Nephron (organoid): ENCODE results near the gene CACNA2D4.

ENCODE experiments used
- H3K27ac Mint-ChIP-seq, 3 experiments: 2 replicates each; pipeline ENCODE4 v1.8.0; 2020; ENCODE audit warnings: mixed read lengths in 3 of 3, mild to moderate bottlenecking in 2 of 3, moderate library complexity in 1 of 3
- H3K27me3 Mint-ChIP-seq: 2 replicates; pipeline ENCODE4 v1.8.0; 2021; ENCODE audit warnings: low read depth, mild to moderate bottlenecking, moderate library complexity, mixed read lengths
- H3K36me3 Mint-ChIP-seq: 2 replicates; pipeline ENCODE4 v1.8.0; 2020; ENCODE audit warnings: low read depth, mixed read lengths
- H3K4me1 Mint-ChIP-seq: 2 replicates; pipeline ENCODE4 v1.8.0; 2020; ENCODE audit warnings: mixed read lengths
- H3K4me3 Mint-ChIP-seq, 3 experiments: 2 replicates each; pipeline ENCODE4 v1.8.0; 2020; ENCODE audit warnings: mild to moderate bottlenecking in 3 of 3, mixed read lengths in 3 of 3, moderate library complexity in 2 of 3
- H3K9me3 Mint-ChIP-seq: 2 replicates; pipeline ENCODE4 v1.8.0; 2020; ENCODE audit warnings: mixed read lengths
- CTCF ChIP-seq, 3 experiments: fragments of 200-600 bp; sonication (generic); IDR thresholded peaks; one replicate each; pipeline ENCODE4 v1.5.0; 2021; ENCODE audit warnings: antibody characterized with exemption in 3 of 3; ENCODE audit not compliant: unreplicated experiment in 3 of 3

CACNA2D4 gene

GRCh38 chr12:1857821-1858220 lies 60.6 kb downstream of the CACNA2D4 start:
- H3K27ac Mint-ChIP-seq, result no peak overlapping the region
- H3K36me3 Mint-ChIP-seq, result no peaks in the 10 kb centered on the region
- no peak overlapping the region for H3K4me3 Mint-ChIP-seq
- H3K27me3 Mint-ChIP-seq, result peaks cover 3% of the 10 kb centered on the region
- no peak for TF ChIP-seq CTCF (IDR thresholded peaks at IDR 0.05; ENCODE audit: unreplicated experiment in 3 of 3)
- no peaks in the 10 kb centered on the region for H3K9me3 Mint-ChIP-seq
- H3K4me1 Mint-ChIP-seq, result no peaks in the 10 kb centered on the region

GRCh38 chr12:1857086-1857485 lies 61.4 kb downstream of the CACNA2D4 start:
- TF ChIP-seq CTCF (IDR thresholded peaks at IDR 0.05; ENCODE audit: unreplicated experiment in 3 of 3), result no peak
- Mint-ChIP-seq H3K27me3 (peaks cover 3% of the 10 kb centered on the region), H3K4me1 (no peaks in the 10 kb centered on the region), H3K36me3 (no peaks in the 10 kb centered on the region), H3K27ac (no peak overlapping the region), H3K9me3 (no peaks in the 10 kb centered on the region), H3K4me3 (no peak overlapping the region)

GRCh38 chr12:1855241-1855640 lies 63.2 kb downstream of the CACNA2D4 start:
- peaks cover 3% of the 10 kb centered on the region for H3K27me3 Mint-ChIP-seq
- no peaks in the 10 kb centered on the region for H3K4me1 Mint-ChIP-seq
- H3K9me3 Mint-ChIP-seq, result no peaks in the 10 kb centered on the region
- no peak for TF ChIP-seq CTCF (IDR thresholded peaks at IDR 0.05; ENCODE audit: unreplicated experiment in 3 of 3)
- no peaks in the 10 kb centered on the region for H3K36me3 Mint-ChIP-seq
- H3K4me3 Mint-ChIP-seq, result no peak overlapping the region
- H3K27ac Mint-ChIP-seq, result no peak overlapping the region

- H3K4me3 Mint-ChIP-seq, result no peak overlapping the region
- H3K36me3 Mint-ChIP-seq, result no peaks in the 10 kb centered on the region
- H3K4me1 Mint-ChIP-seq, result no peaks in the 10 kb centered on the region
- H3K9me3 Mint-ChIP-seq, result no peaks in the 10 kb centered on the region
- H3K27ac Mint-ChIP-seq, result no peak overlapping the region
- no peak for TF ChIP-seq CTCF (IDR thresholded peaks at IDR 0.05; ENCODE audit: unreplicated experiment in 3 of 3)
- H3K27me3 Mint-ChIP-seq, result peaks cover 3% of the 10 kb centered on the region
Measured at GRCh38 chr12:1853716-1854115, 64.7 kb downstream of the CACNA2D4 start.

GRCh38 chr12:1852076-1852475 lies 66.4 kb downstream of the CACNA2D4 start:
- H3K27me3 Mint-ChIP-seq, result no peaks in the 10 kb centered on the region
- TF ChIP-seq CTCF (IDR thresholded peaks at IDR 0.05; ENCODE audit: unreplicated experiment in 3 of 3), result no peak
- no peaks in the 10 kb centered on the region for H3K9me3 Mint-ChIP-seq
- no peaks in the 10 kb centered on the region for H3K36me3 Mint-ChIP-seq
- no peak overlapping the region for H3K27ac Mint-ChIP-seq
- no peak overlapping the region for H3K4me3 Mint-ChIP-seq
- H3K4me1 Mint-ChIP-seq, result no peaks in the 10 kb centered on the region

- Mint-ChIP-seq H3K4me3 (no peak overlapping the region), H3K9me3 (no peaks in the 10 kb centered on the region), H3K4me1 (no peaks in the 10 kb centered on the region), H3K27me3 (peaks cover 6% of the 10 kb centered on the region), H3K27ac (no peak overlapping the region), H3K36me3 (no peaks in the 10 kb centered on the region)
- no peak for TF ChIP-seq CTCF (IDR thresholded peaks at IDR 0.05; ENCODE audit: unreplicated experiment in 3 of 3)
Measured at GRCh38 chr12:1851151-1851701, 67.2 kb downstream of the CACNA2D4 start.
